Eye (tissue), 1 donor: ENCODE data around the gene PAM.
A peak's percentile ranks its signal among the peaks of the same experiment; 100 is the strongest.
"Not testable (repeated sequence)": the region's sequence is repeated elsewhere in the genome, so short reads cannot be mapped to it uniquely, and the experiment has no call there.

Source experiments
- DNase-seq: peaks from one replicate; pipeline ENCODE4 v3.0.0-alpha.2; 2015

The PAM gene

DNA sequence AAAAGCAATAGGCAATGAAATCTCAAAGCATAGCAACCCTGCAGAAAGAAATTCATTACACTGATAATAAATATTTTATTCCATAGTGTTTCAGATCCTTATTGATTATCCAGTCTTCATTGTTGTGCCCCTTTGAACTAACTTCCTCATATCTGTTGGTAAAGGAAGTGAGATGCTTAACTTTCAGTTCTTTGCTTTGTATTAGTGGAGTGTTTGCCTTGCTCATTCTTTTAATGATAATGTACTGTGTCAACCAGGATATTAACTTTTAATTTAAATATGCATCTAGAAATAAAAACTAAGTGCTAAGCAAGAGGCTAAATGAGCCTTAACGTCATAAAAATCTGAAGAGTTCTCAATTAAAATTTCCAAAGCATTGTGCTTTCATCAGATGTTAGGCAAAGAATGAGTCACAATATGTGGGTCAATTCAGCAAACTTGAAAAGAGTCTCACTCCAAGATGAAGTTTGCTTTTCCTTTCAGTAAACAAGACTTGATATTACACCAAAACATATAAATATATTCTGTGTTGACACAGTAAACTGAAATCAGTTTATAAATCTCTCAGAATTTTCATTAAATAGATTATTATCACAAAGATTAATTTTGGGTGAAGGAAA lies 258.9 kb downstream of the PAM start:
- DNase-seq: no peak

DNA sequence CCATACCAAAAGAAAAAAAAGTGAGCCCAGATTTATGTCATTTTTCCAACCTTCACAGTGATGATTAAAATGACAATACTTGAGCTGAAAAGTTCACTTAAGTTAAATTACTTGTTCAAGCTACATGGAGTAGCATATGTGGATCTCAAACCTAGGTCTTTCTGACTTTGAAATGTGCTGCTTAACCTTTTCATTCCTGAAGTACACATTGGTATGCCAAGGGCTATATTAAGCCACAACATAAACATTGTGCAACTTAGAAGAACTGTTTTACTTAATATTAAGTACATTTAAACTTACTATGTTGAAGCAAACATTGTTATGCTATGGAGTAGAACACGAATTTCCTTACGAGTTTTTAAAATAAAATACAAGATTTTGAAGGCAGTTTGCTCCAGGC lies 259.9 kb downstream of the PAM start:
- DNase-seq: no peak

DNA sequence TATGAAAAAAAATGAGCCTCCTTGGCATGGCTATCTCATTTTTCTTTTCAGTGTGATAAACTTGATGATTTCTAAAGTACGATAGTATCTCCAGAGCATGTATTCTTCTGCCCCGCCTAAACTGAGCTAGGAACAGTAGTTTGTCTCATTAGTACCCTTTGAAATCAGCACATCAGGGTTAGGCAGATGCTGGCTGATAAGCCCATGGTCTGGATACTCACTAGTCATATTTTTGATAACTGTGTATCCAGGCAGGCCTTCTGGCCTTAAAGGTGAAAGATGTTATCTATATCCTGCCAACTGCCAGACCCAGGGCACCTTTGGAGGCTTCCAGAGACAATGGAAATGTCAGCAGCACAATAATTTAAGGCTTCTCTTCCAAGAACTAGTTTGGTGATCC lies 261.1 kb downstream of the PAM start:
- no peak for DNase-seq

DNA sequence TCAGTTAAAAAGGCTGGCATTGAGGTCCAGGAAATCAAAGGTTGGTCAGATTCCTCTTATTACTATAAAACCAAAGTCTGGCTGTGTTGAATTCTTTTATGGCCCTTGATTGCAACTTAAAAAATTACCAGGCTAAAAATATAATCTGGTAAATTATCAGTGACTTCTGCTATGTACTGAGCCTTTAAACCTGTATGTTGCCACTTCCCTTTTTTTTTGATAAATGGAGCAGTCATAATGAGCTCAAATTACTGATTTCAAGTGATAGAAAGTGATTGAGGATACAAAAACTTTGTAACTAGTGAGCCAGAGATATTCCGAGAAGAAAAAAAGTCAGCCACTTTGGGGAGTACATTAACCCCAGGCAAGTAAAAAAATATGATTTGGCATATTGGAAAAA lies 264.7 kb downstream of the PAM start:
- DNase-seq: no peak

DNA sequence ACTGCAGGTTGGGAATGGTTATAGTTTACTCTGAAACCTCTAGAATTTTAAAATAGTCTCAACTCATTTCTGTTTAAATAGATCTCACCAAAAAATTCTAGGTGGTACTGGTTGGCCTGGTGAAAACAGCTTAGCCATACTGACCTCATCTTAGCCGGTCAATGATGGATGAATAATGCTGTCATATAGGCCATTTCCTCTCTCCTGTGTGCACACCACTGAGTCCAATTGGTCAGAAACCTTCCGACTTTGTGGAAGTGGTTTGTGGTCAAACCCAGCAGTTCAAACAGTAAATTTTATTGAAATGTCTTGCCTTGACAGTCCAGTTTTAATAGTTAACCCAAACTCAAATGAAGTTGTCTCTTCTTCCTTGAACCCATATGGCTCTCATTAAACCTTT lies 266.2 kb downstream of the PAM start:
- no peak for DNase-seq

DNA sequence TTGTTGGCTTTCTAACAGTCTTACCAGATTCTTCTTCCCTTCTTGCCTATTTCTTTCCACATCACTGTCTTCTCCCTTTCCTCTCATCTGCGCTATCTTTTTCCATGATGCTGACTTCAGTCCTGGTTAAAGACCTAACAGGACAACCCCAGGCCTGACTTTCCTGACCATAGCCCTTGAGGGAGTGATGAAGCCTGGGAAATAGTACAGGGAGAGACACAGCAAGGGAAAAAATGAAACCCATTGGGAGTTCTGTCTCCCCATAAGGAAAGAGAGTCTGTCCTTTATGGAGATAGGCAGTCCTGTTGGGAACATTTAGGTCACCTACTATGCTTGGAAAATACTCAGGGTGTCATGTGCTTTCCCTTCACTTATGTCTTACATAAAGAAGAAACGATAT lies 272.2 kb downstream of the PAM start:
- no peak for DNase-seq

DNA sequence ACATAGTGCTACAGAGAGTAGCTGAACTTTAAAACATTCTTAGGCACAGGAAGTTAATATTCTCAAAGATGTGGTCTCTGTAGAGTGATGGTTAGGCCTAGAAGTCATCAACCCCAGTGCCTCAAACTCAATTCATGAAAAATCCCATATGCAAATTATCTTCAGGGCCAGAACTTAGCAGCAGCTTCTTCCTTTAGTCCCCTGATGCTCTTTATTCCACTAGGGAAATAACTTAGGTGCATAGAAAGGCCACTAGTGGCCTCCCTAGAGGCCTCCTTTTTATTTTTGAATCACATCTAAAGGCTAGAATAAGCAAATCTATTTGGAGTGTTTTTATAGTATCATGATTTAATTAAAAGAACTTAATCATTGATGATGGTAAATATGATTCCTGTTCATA lies 276.5 kb downstream of the PAM start:
- no peak for DNase-seq

DNA sequence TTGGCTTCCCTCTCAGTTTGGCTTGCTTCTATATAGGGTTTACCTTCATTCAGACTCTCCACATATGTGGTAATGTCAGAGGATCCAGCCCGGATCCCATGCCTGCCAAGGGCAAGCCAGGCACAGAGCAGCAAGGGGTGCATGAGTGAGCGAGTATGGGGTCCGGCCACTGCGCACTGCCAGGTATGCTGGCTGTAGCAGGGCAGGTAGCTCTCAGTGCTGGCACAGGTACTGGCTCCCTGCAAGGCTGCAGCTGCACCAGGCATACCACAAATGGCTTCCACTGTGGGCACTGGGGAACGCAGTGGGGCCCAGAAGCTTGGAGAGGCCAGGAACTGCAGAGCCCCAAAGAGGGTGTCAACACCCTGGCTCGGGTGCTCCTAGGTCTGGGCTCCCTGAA lies 278.6 kb downstream of the PAM start:
- DNase-seq: no peak

DNA sequence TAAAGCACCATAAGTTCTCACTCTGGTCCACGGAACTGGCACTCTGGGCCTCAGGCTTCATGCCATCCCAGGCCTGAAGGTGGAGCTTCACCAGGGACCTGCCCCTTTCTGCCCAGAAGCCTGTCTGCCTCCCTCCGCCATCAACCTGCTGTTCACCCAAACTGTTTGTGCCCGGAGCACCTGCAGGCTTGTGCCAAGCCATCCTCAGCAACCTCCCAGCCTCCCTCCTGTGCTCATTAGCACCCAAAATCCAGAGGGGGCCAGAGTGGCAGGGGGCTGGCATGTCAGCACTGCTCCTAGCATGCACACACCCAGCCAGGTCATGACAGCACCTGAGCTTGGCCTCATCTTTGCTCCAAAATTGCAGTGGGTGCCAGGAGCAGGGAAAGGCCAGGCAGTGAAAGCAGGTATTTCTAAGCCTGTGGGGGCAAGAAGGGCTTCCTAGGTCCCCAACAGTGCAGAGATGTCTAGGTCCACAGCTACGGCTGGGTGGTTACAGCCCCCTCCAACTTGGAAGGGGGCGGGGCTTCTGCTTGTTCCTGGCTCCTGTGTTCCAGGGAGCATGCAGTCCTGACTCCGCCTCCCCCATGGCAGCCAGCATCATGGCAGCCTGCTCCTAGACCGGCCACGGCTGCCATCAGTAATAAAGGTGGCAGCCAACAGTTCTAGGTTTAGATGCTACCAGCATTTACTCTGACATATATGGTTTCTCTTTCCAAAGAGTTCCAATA lies 279.7 kb downstream of the PAM start:
- no peak for DNase-seq

DNA sequence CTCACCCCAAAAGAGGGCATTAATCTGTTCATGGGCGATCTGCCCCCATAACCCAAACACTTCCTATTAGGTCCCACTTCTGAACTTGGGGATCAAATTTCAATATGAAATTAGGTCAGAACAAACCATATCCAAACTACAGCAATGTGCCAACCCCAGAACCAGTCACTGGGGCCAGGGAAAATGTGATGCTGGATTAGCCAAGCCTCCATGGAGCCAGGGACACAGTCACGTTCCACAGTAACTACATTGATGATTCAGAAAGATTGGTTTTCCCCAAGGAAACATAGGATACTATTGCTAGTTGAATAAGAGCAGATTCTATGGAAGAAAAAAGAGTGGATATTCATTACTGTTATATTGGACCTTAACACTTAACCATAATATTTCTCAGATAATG lies 280.6 kb downstream of the PAM start:
- DNase-seq: no peak

DNA sequence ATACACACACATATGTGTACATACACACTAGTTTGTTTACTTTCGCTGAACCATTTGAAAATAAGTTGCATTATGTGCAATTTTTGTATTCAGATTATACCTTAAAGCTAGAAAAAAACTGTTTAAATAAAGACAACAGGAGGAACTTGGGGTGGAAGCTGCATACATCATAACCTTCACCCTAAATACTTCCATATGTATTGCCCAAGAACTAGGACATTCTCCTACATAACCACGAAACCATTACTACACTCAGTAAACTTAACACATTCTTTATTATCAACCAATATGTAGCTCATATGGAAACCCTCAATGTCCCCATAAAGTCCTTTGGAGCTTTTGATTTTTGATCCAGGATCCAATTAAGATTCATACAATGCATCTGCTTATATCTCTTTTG lies 281.5 kb downstream of the PAM start:
- no peak for DNase-seq

DNA sequence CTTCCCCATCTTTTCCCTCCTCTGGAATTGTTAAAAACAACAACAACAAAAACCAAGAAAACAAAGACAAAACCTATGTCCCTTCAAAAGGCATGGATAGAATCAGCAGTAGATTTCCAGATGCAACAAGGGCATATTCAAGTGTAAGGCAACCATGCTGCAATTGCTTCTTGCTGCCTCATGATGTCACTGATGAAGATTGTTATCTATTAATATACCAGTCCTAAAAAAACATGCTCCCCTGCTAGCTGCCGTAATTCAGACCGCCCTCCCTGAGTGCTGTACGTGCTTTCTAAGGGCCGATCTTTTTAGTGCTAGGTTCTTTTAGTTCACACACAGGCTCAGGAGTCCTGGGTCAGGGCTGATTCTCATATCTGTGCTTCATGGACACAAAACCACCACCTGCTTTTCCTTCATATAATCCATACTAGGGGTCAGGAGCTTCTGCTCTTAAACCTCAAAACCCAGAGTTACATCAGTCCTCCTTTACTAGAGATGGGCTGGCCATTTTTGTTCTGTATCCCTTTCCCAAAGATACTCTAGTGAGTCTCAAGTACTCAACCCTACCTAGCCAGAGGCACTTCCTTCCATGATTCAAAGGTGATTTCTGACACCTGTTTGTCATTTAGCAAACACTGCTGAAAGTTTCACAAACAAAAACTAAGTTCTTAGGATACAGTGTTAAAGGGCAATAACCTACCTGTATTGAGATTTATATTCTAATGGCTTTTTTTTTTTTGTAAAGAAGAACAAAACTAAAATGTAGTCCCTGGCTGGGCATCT lies 282.8 kb downstream of the PAM start:
- no peak for DNase-seq

DNA sequence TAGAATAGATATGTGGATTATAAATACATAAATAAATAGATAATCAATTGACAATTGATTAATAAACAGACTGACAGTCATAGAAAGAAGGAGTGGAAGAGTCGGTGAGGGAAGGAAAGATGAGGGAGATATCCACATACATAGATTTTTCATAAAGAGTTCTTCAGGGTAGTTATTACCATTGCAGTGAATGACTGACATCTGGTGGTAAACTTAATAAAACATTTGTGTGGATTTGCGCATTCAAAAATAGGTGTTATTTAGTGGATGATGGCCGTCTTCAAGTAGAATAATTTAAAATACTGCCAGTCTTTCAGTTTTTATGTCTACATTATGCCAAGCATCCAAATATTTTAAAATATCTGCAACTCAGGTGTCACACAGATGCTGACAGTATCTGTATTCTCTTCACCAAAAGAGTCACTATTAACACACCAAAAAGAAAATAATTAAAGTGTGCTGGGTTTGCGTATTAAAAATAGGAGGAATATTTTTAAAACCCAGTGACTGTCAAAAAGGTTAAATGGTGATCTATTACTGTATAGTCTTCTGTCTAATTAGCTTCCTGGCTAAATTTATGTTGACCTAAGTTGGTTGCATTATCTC lies 286.1 kb downstream of the PAM start:
- peak; percentile 76 for DNase-seq

DNA sequence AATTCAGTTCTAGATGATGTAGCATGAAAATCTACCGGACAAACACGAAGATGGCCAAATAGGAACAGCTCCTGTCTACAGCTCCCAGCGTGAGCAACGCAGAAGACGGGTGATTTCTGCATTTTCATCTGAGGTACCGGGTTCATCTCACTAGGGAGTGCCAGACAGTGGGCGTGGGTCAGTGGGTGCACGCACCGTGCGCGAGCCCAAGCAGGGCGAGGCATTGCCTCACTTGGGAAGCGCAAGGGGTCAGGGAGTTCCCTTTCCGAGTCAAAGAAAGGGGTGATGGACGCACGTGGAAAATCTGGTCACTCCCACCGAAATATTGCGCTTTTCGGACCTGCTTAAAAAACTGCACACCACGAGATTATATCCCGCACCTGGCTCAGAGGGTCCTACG lies 291.6 kb downstream of the PAM start:
- not testable (repeated sequence) for DNase-seq

DNA sequence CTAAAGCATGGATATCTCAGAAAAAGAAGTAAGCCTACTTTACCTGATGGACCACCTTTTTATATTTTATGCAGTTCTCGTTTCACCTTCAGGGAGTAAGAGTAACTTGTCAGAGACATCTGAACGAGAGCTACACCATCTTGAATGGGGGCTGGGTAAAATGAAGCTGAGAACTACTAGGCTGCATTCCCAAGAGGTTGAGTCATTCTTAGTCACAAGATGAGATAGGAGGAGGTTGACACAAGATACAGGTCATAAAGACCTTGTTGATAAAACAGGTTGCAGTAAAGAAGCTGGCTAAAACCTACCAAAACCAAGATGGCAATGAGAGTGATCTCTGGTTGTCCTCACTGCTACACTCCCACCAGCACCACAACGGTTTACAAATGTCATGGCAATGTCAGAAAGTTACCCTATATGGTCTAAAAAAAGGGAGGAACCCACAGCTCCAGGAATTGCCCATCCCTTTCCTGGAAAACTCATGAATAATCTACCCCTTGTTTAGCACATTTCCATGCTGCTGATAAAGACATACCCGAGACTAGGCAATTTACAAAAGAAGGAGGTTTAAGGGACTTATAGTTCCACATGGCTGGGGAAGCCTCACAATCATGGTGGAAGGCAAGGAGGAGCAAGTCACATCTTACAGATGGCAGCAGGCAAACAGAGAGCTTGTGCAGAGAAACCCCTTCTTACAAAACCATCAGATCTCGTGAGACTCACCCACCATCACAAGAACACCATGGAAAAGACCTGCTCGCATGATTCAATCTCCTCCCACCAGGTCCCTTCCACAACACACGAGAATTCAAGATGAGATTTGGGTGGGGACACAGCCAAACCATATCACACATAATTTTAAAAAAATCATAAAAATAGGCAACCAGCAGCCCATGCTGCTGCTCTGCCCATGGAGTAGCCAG lies 302.4 kb downstream of the PAM start:
- DNase-seq: no peak

DNA sequence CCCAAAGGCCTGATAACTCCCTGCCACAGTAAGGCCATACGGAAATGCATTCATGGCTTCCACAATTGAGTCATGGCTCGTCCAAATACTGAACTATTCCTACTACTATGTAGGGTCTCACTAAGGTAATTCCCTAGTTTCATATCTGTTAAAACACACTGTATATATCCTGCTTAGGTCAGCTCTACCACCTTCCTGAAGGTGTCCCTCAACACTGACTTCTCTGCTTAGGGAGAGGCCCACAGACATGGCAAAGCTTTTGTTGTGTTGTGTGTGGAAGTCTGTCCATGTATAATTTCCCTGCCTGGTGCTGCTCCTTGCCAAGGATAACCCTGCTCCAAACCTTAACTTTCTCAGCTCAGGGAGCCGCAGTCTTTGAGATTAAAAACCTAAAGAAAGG lies 304.4 kb downstream of the PAM start:
- no peak for DNase-seq

DNA sequence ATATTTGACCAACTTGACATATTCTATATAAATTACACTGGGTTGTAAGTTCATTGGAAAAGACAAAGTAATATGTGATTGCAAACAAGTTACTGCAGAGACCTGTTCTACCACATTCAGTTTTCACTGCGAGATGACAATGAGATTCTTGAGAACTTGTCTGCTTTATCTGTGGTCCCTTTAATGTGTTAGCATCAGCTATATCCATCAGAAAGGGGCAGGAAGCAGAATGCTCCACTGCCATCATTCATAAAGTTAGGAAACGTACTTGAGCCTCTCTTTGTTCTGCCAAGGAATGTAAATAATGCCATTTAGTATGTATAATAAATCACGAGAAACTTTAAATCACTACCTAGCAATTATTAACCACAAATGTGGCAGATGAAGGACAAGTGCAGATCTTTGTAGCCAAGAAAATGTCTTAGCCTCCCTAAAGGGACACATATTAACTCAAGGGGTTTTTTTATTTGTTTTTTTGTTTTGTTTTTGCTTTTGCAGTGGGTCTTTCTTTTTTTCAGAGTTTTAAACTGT lies 305.4 kb downstream of the PAM start:
- DNase-seq: no peak

DNA sequence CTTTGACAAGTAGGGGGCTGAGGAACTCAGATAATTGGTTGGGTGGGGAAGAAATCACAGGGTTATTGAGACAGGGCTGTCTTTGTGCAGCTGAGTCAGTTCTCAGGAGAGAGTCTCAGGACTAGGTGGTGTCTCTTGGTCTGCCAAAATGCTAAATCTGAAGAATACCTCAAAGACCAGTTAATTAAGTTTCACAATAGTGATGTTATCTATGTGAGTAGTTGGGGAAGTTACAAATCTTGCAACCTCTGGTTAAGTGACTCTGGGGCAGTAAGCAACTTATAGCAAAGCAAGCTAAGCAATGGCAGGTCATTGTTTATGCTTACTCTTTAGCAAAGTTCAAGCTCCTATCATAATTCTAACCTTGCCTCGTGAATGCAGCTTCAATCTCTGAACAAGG lies 311.2 kb downstream of the PAM start:
- no peak for DNase-seq

DNA sequence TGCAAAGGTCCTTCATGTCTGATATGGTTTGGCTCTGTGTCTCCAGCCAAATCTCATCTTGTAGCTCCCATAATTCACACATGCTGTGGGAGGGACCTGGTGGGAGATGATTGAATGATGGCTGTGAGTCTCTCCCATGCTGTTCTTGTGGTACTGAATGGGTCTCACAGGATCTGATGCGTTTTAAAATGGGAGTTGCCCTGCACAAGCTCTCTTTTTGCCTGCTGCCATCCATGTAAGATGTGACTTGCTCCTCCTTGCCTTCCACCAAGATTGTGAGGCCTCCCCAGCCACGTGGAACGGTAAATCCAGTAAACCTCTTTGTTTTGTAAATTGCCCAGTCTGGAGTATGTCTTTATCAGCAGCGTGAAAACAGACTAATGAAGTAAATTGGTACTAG lies 318.4 kb downstream of the PAM start:
- not testable (repeated sequence) for DNase-seq

DNA sequence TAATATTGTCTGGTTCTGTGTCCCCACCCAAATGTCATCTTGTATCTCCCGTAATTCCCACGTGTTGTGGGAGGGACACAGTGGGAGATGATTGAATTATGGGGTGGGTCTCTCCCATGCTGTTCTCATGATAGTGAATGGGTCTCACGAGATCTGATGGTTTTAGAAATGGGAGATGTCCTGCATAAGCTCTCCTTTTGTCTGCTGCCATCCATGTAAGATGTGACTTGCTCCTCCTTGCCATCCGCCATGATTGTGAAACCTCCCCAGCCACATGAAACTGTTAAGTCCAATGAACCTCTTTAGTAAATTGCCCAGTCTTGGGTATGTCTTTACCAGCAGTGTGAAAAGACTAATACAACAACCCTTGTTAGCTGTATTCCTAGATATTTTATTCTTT lies 320.3 kb downstream of the PAM start:
- DNase-seq: no peak
